ENCODE data around the gene RAP1A. TPM values are rescaled to one million over a fixed set of nuclear protein-coding genes. Genes with fewer than 3 reads are reported as not detected.

RAP1A gene
- total RNA-seq, 2 donors from 2014 or later: 83.9 to 146 TPM

- Histone ChIP-seq H3K9me3 (no peaks in the 10 kb centered on the region), H3K4me3 (no peak overlapping the region), H3K4me1 (no peaks in the 10 kb centered on the region), H3K9ac (ENCODE audit: low read depth in 2 of 2, low read length in 2 of 2) (no peak overlapping the region), H3K36me3 (no peaks in the 10 kb centered on the region), H3K27ac (no peak overlapping the region), H3K27me3 (no peaks in the 10 kb centered on the region)
- no peak for DNase-seq
- intact Hi-C loops (cut with DNase I): no loop called here
- no peak for TF ChIP-seq CTCF (IDR thresholded peaks at IDR 0.05)
These were observed 34.0 kb upstream of the RAP1A start for GRCh38 chr1:111585447-111586086.

- Histone ChIP-seq H3K4me1 (no peaks in the 10 kb centered on the region), H3K27ac (no peak overlapping the region), H3K9me3 (no peaks in the 10 kb centered on the region), H3K27me3 (no peaks in the 10 kb centered on the region), H3K4me3 (no peak overlapping the region), H3K9ac (ENCODE audit: low read depth in 2 of 2, low read length in 2 of 2) (no peak overlapping the region), H3K36me3 (no peaks in the 10 kb centered on the region)
- TF ChIP-seq CTCF (IDR thresholded peaks at IDR 0.05): no peak
- no peak for DNase-seq
- intact Hi-C loops (cut with DNase I): no loop called here
These were observed 33.5 kb upstream of the RAP1A start for GRCh38 chr1:111586112-111586511.

- no peak overlapping the region for H3K9ac ChIP-seq (ENCODE audit: low read depth in 2 of 2, low read length in 2 of 2)
- no peak for DNase-seq
- no peaks in the 10 kb centered on the region for H3K27me3 ChIP-seq
- no peaks in the 10 kb centered on the region for H3K36me3 ChIP-seq
- no peak for TF ChIP-seq CTCF (IDR thresholded peaks at IDR 0.05)
- no peak overlapping the region for H3K27ac ChIP-seq
- intact Hi-C loops (cut with DNase I): no loop called here
- no peaks in the 10 kb centered on the region for H3K9me3 ChIP-seq
- peaks cover 8% of the 10 kb centered on the region for H3K4me1 ChIP-seq
- H3K4me3 ChIP-seq: no peak overlapping the region
These were observed 31.9 kb upstream of the RAP1A start for GRCh38 chr1:111587509-111588174.

- Histone ChIP-seq H3K9ac (ENCODE audit: low read depth in 2 of 2, low read length in 2 of 2) (peak overlapping the region in 1 of 2 donors; percentile 62), H3K4me3 (no peak overlapping the region), H3K36me3 (no peaks in the 10 kb centered on the region), H3K27me3 (no peaks in the 10 kb centered on the region), H3K27ac (peak overlapping the region; percentile 60), H3K9me3 (no peaks in the 10 kb centered on the region), H3K4me1 (peaks cover 15% of the 10 kb centered on the region)
- intact Hi-C loops (cut with DNase I): no loop called here
- DNase-seq: no peak
- TF ChIP-seq CTCF (IDR thresholded peaks at IDR 0.05): no peak
These were observed 27.7 kb upstream of the RAP1A start for GRCh38 chr1:111591937-111592336.

GRCh38 chr1:111592389-111593361, 26.9 kb upstream of the RAP1A start:
- H3K4me3 ChIP-seq: no peak overlapping the region
- H3K36me3 ChIP-seq: no peaks in the 10 kb centered on the region
- TF ChIP-seq CTCF (IDR thresholded peaks at IDR 0.05): no peak
- peak; percentile 88 for DNase-seq
- H3K9me3 ChIP-seq: no peaks in the 10 kb centered on the region
- H3K9ac ChIP-seq (ENCODE audit: low read depth in 2 of 2, low read length in 2 of 2): peak overlapping the region in 1 of 2 donors; percentile 62
- H3K4me1 ChIP-seq: peaks cover 15% of the 10 kb centered on the region
- intact Hi-C loops (cut with DNase I): no loop called here
- peak overlapping the region; percentile 60 for H3K27ac ChIP-seq
- H3K27me3 ChIP-seq: no peaks in the 10 kb centered on the region
